HEK293 (cell line): Measurements from ENCODE around the gene OR6B2.

Experiments used
- CTCF ChIA-PET: fragments of 350-600 bp; formaldehyde crosslinking; extraction: SDS; loops from one replicate; lab custom pipeline; 2021; ENCODE audit warnings: antibody characterized with exemption; lab: Yijun Ruan, JAX
- POLR2A ChIA-PET: fragments of 300-600 bp; formaldehyde crosslinking; extraction: SDS; loops from one replicate; lab custom pipeline; 2020; ENCODE audit warnings: antibody characterized with exemption, inconsistent platforms; lab: Yijun Ruan, JAX
- H3K27ac ChIP-seq: fragments of 200-500 bp; sonication (Bioruptor generic); 2 replicates; pipeline ENCODE4 v1.5.1; 2014; ENCODE audit warnings: low read depth, low read length, control low read depth, inconsistent platforms; ENCODE audit errors: extremely low read depth
- H3K36me3 ChIP-seq, 2 experiments: fragments of 200-500 bp in 1 of 2; sonication (Bioruptor generic) in 1 of 2; 1 replicate in 1 of 2; 2 replicates in 1 of 2; pipeline ENCODE4 v1.5.1; 2014 to 2017; ENCODE audit warnings: inconsistent platforms in 2 of 2, low read length in 2 of 2; ENCODE audit not compliant: control insufficient read depth in 2 of 2, insufficient read depth in 1 of 2
- H3K4me1 ChIP-seq: fragments of 200-500 bp; sonication (Bioruptor generic); 2 replicates; pipeline ENCODE4 v1.5.1; 2014; ENCODE audit warnings: mild to moderate bottlenecking, low read length, inconsistent platforms; ENCODE audit not compliant: control insufficient read depth, insufficient read depth
- H3K4me3 ChIP-seq: 2 replicates; pipeline ENCODE4 v1.5.1; 2011; ENCODE audit warnings: low read depth, mild to moderate bottlenecking, control low read depth, low read length, moderate library complexity
- H3K9me3 ChIP-seq: fragments of 200-500 bp; sonication (Bioruptor generic); 2 replicates; pipeline ENCODE4 v1.5.1; 2014; ENCODE audit warnings: low read depth, low read length, inconsistent platforms; ENCODE audit not compliant: control insufficient read depth, insufficient read depth
- EGR2 ChIP-seq: fragments of 450-650 bp; formaldehyde crosslinking; IDR thresholded peaks from 2 replicates; pipeline ENCODE4 v1.5.1; 2016; ENCODE audit warnings: low read depth, missing biosample characterization, missing genetic modification characterization
- ZBTB11 ChIP-seq: fragments of 450-650 bp; formaldehyde crosslinking; conservative IDR thresholded peaks from 2 replicates; pipeline ENCODE4 v1.5.1; 2016; ENCODE audit warnings: low read depth, missing biosample characterization, missing genetic modification characterization
- ZFHX2 ChIP-seq: fragments of 450-650 bp; formaldehyde crosslinking; conservative IDR thresholded peaks from 2 replicates; pipeline ENCODE4 v1.5.1; 2016; ENCODE audit warnings: missing biosample characterization, missing genetic modification characterization
- ZNF211 ChIP-seq: fragments of 450-650 bp; formaldehyde crosslinking; IDR thresholded peaks from 2 replicates; pipeline ENCODE4 v1.5.1; 2016; ENCODE audit warnings: low read depth, missing biosample characterization, missing genetic modification characterization
- ZNF239 ChIP-seq: fragments of 450-650 bp; formaldehyde crosslinking; IDR thresholded peaks from 2 replicates; pipeline ENCODE4 v1.5.1; 2016; ENCODE audit warnings: missing biosample characterization, missing genetic modification characterization
- ZNF558 ChIP-seq: fragments of 450-650 bp; formaldehyde crosslinking; IDR thresholded peaks from 2 replicates; pipeline ENCODE4 v1.5.1; 2016; ENCODE audit warnings: missing biosample characterization, missing genetic modification characterization
- ZNF585B ChIP-seq: fragments of 450-650 bp; formaldehyde crosslinking; IDR thresholded peaks from 2 replicates; pipeline ENCODE4 v1.5.1; 2016; ENCODE audit warnings: missing biosample characterization, missing genetic modification characterization
- ZNF621 ChIP-seq: fragments of 450-650 bp; formaldehyde crosslinking; IDR thresholded peaks from 2 replicates; pipeline ENCODE4 v1.5.1; 2017; ENCODE audit warnings: missing biosample characterization, missing genetic modification characterization
- ZNF626 ChIP-seq: fragments of 450-650 bp; sonication (Bioruptor Pico); formaldehyde crosslinking; IDR thresholded peaks from 2 replicates; pipeline ENCODE4 v1.5.1; 2018; ENCODE audit warnings: missing biosample characterization, missing genetic modification characterization, inconsistent platforms
- ZNF654 ChIP-seq: fragments of 450-650 bp; formaldehyde crosslinking; IDR thresholded peaks from 2 replicates; pipeline ENCODE4 v1.5.1; 2016; ENCODE audit warnings: low read depth, missing biosample characterization, missing genetic modification characterization
- ZNF777 ChIP-seq: fragments of 450-650 bp; formaldehyde crosslinking; IDR thresholded peaks from 2 replicates; pipeline ENCODE4 v1.5.1; 2017; ENCODE audit warnings: missing biosample characterization, missing genetic modification characterization, borderline replicate concordance
- ZNF785 ChIP-seq: fragments of 450-650 bp; formaldehyde crosslinking; IDR thresholded peaks from 2 replicates; pipeline ENCODE4 v1.5.1; 2016; ENCODE audit warnings: missing biosample characterization, missing genetic modification characterization
- ZNF791 ChIP-seq: fragments of 450-650 bp; formaldehyde crosslinking; IDR thresholded peaks from 2 replicates; pipeline ENCODE4 v1.5.1; 2016; ENCODE audit warnings: missing biosample characterization, missing genetic modification characterization
- ZSCAN4 ChIP-seq: fragments of 450-650 bp; formaldehyde crosslinking; IDR thresholded peaks from 2 replicates; pipeline ENCODE4 v1.5.1; 2017; ENCODE audit warnings: missing biosample characterization, missing genetic modification characterization
- TF ChIP-seq, protein P1 (sequence below): fragments of 450-650 bp; formaldehyde crosslinking; IDR thresholded peaks from 2 replicates; pipeline ENCODE4 v1.5.1; 2017; ENCODE audit warnings: missing biosample characterization, missing genetic modification characterization
- TF ChIP-seq, protein P2 (sequence below): fragments of 450-650 bp; formaldehyde crosslinking; IDR thresholded peaks from 2 replicates; pipeline ENCODE4 v1.5.1; 2016; ENCODE audit warnings: missing biosample characterization, missing genetic modification characterization

Gene OR6B2

DNA sequence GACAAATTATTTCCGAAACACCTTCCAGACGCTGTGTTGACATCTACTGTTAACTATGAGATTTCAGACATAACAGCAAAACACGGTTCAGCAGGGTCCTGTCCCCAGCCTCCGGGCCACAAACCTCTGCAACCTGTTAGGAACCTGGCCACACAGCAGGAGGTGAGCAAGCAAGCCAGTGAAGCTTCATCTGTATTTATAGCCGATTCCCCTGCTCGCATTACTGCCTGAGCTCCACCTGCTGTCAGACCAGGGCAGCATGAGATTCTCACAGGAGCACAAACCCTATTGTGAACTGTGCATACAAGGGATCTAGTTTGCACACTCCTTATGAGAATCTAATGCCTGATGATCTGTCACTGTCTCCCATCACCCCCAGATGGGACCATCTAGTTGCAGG, 36.1 kb downstream of the OR6B2 start:
- Histone ChIP-seq H3K4me3 (no peak overlapping the region), H3K9me3 (no peaks in the 10 kb centered on the region), H3K27ac (no peak overlapping the region), H3K36me3 (peaks cover 16 to 52% of the 10 kb centered on the region in 2 experiments), H3K4me1 (no peaks in the 10 kb centered on the region)
- POLR2A ChIA-PET: no interaction called here
- CTCF ChIA-PET: interaction anchor here (0.5 to 4.1 kb wide), 5 partner anchors 9 to 881 kb away, joined by 3 to 40 read pairs (median 4); no protein-coding TSS in a partner anchor
- TF ChIP-seq, protein P1, sequence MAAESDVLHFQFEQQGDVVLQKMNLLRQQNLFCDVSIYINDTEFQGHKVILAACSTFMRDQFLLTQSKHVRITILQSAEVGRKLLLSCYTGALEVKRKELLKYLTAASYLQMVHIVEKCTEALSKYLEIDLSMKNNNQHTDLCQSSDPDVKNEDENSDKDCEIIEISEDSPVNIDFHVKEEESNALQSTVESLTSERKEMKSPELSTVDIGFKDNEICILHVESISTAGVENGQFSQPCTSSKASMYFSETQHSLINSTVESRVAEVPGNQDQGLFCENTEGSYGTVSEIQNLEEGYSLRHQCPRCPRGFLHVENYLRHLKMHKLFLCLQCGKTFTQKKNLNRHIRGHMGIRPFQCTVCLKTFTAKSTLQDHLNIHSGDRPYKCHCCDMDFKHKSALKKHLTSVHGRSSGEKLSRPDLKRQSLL (tag by site-specific recombination): no peak
- TF ChIP-seq ZNF621 (tag by site-specific recombination): no peak
- TF ChIP-seq ZFHX2 (tag by site-specific recombination): no peak

GRCh38 chr2:239993291-239993690, 36.9 kb downstream of the OR6B2 start:
- H3K4me1 ChIP-seq: no peaks in the 10 kb centered on the region
- no peak overlapping the region for H3K27ac ChIP-seq
- H3K9me3 ChIP-seq: no peaks in the 10 kb centered on the region
- POLR2A ChIA-PET: no interaction called here
- no peak for TF ChIP-seq ZNF626 (tag by site-specific recombination)
- no peak for TF ChIP-seq ZNF777 (tag by site-specific recombination)
- TF ChIP-seq, protein P2, sequence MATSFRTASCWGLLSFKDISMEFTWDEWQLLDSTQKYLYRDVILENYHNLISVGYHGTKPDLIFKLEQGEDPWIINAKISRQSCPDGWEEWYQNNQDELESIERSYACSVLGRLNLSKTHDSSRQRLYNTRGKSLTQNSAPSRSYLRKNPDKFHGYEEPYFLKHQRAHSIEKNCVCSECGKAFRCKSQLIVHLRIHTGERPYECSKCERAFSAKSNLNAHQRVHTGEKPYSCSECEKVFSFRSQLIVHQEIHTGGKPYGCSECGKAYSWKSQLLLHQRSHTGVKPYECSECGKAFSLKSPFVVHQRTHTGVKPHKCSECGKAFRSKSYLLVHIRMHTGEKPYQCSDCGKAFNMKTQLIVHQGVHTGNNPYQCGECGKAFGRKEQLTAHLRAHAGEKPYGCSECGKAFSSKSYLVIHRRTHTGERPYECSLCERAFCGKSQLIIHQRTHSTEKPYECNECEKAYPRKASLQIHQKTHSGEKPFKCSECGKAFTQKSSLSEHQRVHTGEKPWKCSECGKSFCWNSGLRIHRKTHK: no peak
- no peak for TF ChIP-seq ZSCAN4
- TF ChIP-seq ZBTB11: no peak
- no peak for TF ChIP-seq ZNF211 (tag by site-specific recombination)
- H3K4me3 ChIP-seq: no peak overlapping the region
- CTCF ChIA-PET: interaction anchor here (0.6 to 4.6 kb wide), 12 partner anchors 9 to 849 kb away, joined by 3 to 40 read pairs (median 4); partner anchors contain the start of gene OTOS
- peaks cover 16 to 52% of the 10 kb centered on the region in 2 experiments for H3K36me3 ChIP-seq

GRCh38 chr2:239991689-239992314, 38.4 kb downstream of the OR6B2 start:
- TF ChIP-seq ZNF654 (tag by site-specific recombination) (peak; percentile 64), ZNF791 (tag by site-specific recombination) (no peak), ZNF585B (tag by site-specific recombination) (no peak), ZNF239 (tag by site-specific recombination) (no peak), EGR2 (tag by site-specific recombination) (no peak), ZNF785 (tag by site-specific recombination) (no peak), ZNF558 (tag by site-specific recombination) (no peak)
- TF ChIP-seq, all 188 proteins: peak for 1
- H3K4me1 ChIP-seq: no peaks in the 10 kb centered on the region
- peaks cover 21 to 56% of the 10 kb centered on the region in 2 experiments for H3K36me3 ChIP-seq
- no peaks in the 10 kb centered on the region for H3K9me3 ChIP-seq
- ChIA-PET CTCF (interaction anchor here (0.6 to 4.6 kb wide), 30 partner anchors 9 to 940 kb away, joined by 3 to 40 read pairs (median 4); no protein-coding TSS in a partner anchor), POLR2A (no interaction called here)
- H3K4me3 ChIP-seq: no peak overlapping the region
- H3K27ac ChIP-seq: no peak overlapping the region
